Neutrophil (primary cell): ENCODE results near the gene UBAP2L.
A peak's percentile ranks its signal among the peaks of the same experiment; 100 is the strongest.
"Not testable (repeated sequence)": the region's sequence is repeated elsewhere in the genome, so short reads cannot be mapped to it uniquely, and the experiment has no call there.

Experiments
- H3K27ac ChIP-seq: fragments of 200-600 bp; sonication (generic); 2 replicates; pipeline ENCODE4 v1.5.1; 2016; ENCODE audit warnings: mild to moderate bottlenecking, moderate library complexity
- H3K27me3 ChIP-seq: fragments of 200-600 bp; sonication (generic); 2 replicates; pipeline ENCODE4 v1.6.0; 2016; ENCODE audit warnings: mild to moderate bottlenecking
- H3K36me3 ChIP-seq: fragments of 200-600 bp; sonication (generic); 2 replicates; pipeline ENCODE4 v1.5.1; 2017
- H3K4me1 ChIP-seq, 2 experiments: fragments of 200-600 bp in 1 of 2; sonication (generic) in 1 of 2; 1 replicate in 1 of 2; 2 replicates in 1 of 2; pipeline versions ENCODE4 v1.5.1 to v1.6.1; 2013 to 2016; ENCODE audit warnings: low read depth in 1 of 2, low read length in 1 of 2, mild to moderate bottlenecking in 1 of 2, moderate library complexity in 1 of 2; ENCODE audit not compliant: control insufficient read depth in 1 of 2, insufficient read depth in 1 of 2
- H3K4me3 ChIP-seq, 2 experiments: fragments of 200-600 bp in 1 of 2; sonication (generic) in 1 of 2; 1 replicate in 1 of 2; 2 replicates in 1 of 2; pipeline ENCODE4 v1.5.1; 2013 to 2016; ENCODE audit warnings: low read depth in 1 of 2, low read length in 1 of 2, mild to moderate bottlenecking in 1 of 2, moderate library complexity in 1 of 2
- H3K9me3 ChIP-seq: fragments of 200-600 bp; sonication (generic); 2 replicates; pipeline ENCODE4 v1.5.1; 2016
- CTCF ChIP-seq: fragments of 200-600 bp; sonication (generic); IDR thresholded peaks from 2 replicates; pipeline ENCODE4 v1.5.1; 2016; ENCODE audit warnings: antibody characterized with exemption

Gene UBAP2L

GRCh38 chr1:154192476-154192875, 28.3 kb upstream of the UBAP2L start:
- TF ChIP-seq CTCF = no peak
- H3K27ac ChIP-seq = peak overlapping the region; percentile 21
- peaks cover 10 to 12% of the 10 kb centered on the region in 2 experiments for H3K4me1 ChIP-seq
- H3K36me3 ChIP-seq = no peaks in the 10 kb centered on the region
- no peak overlapping the region for H3K4me3 ChIP-seq
- no peaks in the 10 kb centered on the region for H3K9me3 ChIP-seq
- H3K27me3 ChIP-seq = no peaks in the 10 kb centered on the region

- no peaks in the 10 kb centered on the region for H3K9me3 ChIP-seq
- H3K4me1 ChIP-seq = peaks cover 10 to 12% of the 10 kb centered on the region in 2 experiments
- no peak for TF ChIP-seq CTCF
- H3K27ac ChIP-seq = no peak overlapping the region
- no peaks in the 10 kb centered on the region for H3K27me3 ChIP-seq
- no peak overlapping the region for H3K4me3 ChIP-seq
- H3K36me3 ChIP-seq = no peaks in the 10 kb centered on the region
These were observed 26.9 kb upstream of the UBAP2L start for GRCh38 chr1:154193821-154194220.

GRCh38 chr1:154198756-154199562, 21.8 kb upstream of the UBAP2L start:
- no peak overlapping the region for H3K4me3 ChIP-seq
- no peaks in the 10 kb centered on the region for H3K27me3 ChIP-seq

GRCh38 chr1:154199563-154199879, 21.2 kb upstream of the UBAP2L start:
- Histone ChIP-seq H3K4me3 (no peak overlapping the region), H3K27ac (no peak overlapping the region), H3K27me3 (no peaks in the 10 kb centered on the region), H3K9me3 (no peaks in the 10 kb centered on the region), H3K36me3 (no peaks in the 10 kb centered on the region), H3K4me1 (peaks cover 4% of the 10 kb centered on the region in 2 experiments)
- TF ChIP-seq CTCF = no peak

More at GRCh38 chr1:154198756-154199562, 21.8 kb upstream of the UBAP2L start:
- Histone ChIP-seq H3K27ac (no peak overlapping the region), H3K36me3 (no peaks in the 10 kb centered on the region), H3K4me1 (peaks cover 4% of the 10 kb centered on the region in 2 experiments), H3K9me3 (no peaks in the 10 kb centered on the region)
- TF ChIP-seq CTCF = peak; percentile 62

- not testable (repeated sequence) for H3K27me3 ChIP-seq, H3K4me1 ChIP-seq, H3K9me3 ChIP-seq, H3K4me3 ChIP-seq, H3K27ac ChIP-seq
- peaks cover 61% of the 10 kb centered on the region for H3K36me3 ChIP-seq
These were observed 15.0 kb upstream of the UBAP2L start for GRCh38 chr1:154205778-154206177.

GRCh38 chr1:154206196-154206595, 14.6 kb upstream of the UBAP2L start, which contains the start of gene CFAP141:
Gene CFAP141, minus strand, starts transcription at chr1:154206333. Its CDS starts 26 bp downstream, at chr1:154206307.
- Histone ChIP-seq H3K27me3 (no peaks in the 10 kb centered on the region), H3K36me3 (peaks cover 65% of the 10 kb centered on the region), H3K27ac (no peak within 1 kb of the TSS)

More at GRCh38 chr1:154206196-154206595, 14.6 kb upstream of the UBAP2L start, which contains the start of gene CFAP141:
- no peak for TF ChIP-seq CTCF
- no peaks in the 10 kb centered on the region for H3K9me3 ChIP-seq
- H3K4me1 ChIP-seq = no peaks in the 10 kb centered on the region
- H3K4me3 ChIP-seq = no peak within 1 kb of the TSS
